GM18499 (cell line): ENCODE measurements around the gene DLGAP3.

ENCODE experiments used
- ATAC-seq: cut with Tn5 transposase; IDR thresholded peaks from one replicate; pipeline ENCODE4 v1.9.1; 2021; ENCODE audit warnings: moderate number of reproducible peaks; ENCODE audit not compliant: insufficient read depth, unreplicated experiment

Gene DLGAP3

GRCh38 chr1:34870395-34870794, 59.1 kb downstream of the DLGAP3 start:
- ATAC-seq = no peak

GRCh38 chr1:34869760-34870159, 59.7 kb downstream of the DLGAP3 start:
- no peak for ATAC-seq

GRCh38 chr1:34868230-34869049, 61.0 kb downstream of the DLGAP3 start:
- ATAC-seq = no peak

GRCh38 chr1:34867415-34867814, 62.0 kb downstream of the DLGAP3 start:
- ATAC-seq = no peak

GRCh38 chr1:34866762-34867109, 62.7 kb downstream of the DLGAP3 start:
- ATAC-seq = no peak

- no peak for ATAC-seq
These were observed 63.3 kb downstream of the DLGAP3 start for GRCh38 chr1:34865981-34866761.

GRCh38 chr1:34865573-34865972, 63.9 kb downstream of the DLGAP3 start:
- no peak for ATAC-seq

GRCh38 chr1:34864759-34865158, 64.7 kb downstream of the DLGAP3 start:
- ATAC-seq = no peak

- no peak for ATAC-seq
These were observed 65.9 kb downstream of the DLGAP3 start for GRCh38 chr1:34863501-34863900.

GRCh38 chr1:34859446-34860200, 69.8 kb downstream of the DLGAP3 start, which contains the start of gene SMIM12:
TSS of gene SMIM12 (minus strand) at chr1:34859749. CDS start at chr1:34855977, 3,772 bp downstream.
- peak; percentile 73 for ATAC-seq

- no peak for ATAC-seq
These were observed 70.5 kb downstream of the DLGAP3 start for GRCh38 chr1:34858901-34859445.

GRCh38 chr1:34856697-34857096, 72.8 kb downstream of the DLGAP3 start:
- no peak for ATAC-seq

- peak; percentile 83 for ATAC-seq
These were observed 76.7 kb downstream of the DLGAP3 start for GRCh38 chr1:34852677-34853217.

GRCh38 chr1:34851431-34852105, 77.9 kb downstream of the DLGAP3 start:
- no peak for ATAC-seq

- no peak for ATAC-seq
These were observed 79.1 kb downstream of the DLGAP3 start for GRCh38 chr1:34850382-34850781.

- no peak for ATAC-seq
These were observed 82.4 kb downstream of the DLGAP3 start for GRCh38 chr1:34847094-34847493.

- ATAC-seq = no peak
These were observed 83.2 kb downstream of the DLGAP3 start for GRCh38 chr1:34846265-34846664.

GRCh38 chr1:34845131-34845901, 84.1 kb downstream of the DLGAP3 start:
- ATAC-seq = no peak

- ATAC-seq = no peak
These were observed 85.2 kb downstream of the DLGAP3 start for GRCh38 chr1:34844252-34844634.
